ENCODE results near the gene INPP5A.
"Not testable (repeated sequence)": the region's sequence is repeated elsewhere in the genome, so short reads cannot be mapped to it uniquely, and the experiment has no call there.

INPP5A gene

DNA sequence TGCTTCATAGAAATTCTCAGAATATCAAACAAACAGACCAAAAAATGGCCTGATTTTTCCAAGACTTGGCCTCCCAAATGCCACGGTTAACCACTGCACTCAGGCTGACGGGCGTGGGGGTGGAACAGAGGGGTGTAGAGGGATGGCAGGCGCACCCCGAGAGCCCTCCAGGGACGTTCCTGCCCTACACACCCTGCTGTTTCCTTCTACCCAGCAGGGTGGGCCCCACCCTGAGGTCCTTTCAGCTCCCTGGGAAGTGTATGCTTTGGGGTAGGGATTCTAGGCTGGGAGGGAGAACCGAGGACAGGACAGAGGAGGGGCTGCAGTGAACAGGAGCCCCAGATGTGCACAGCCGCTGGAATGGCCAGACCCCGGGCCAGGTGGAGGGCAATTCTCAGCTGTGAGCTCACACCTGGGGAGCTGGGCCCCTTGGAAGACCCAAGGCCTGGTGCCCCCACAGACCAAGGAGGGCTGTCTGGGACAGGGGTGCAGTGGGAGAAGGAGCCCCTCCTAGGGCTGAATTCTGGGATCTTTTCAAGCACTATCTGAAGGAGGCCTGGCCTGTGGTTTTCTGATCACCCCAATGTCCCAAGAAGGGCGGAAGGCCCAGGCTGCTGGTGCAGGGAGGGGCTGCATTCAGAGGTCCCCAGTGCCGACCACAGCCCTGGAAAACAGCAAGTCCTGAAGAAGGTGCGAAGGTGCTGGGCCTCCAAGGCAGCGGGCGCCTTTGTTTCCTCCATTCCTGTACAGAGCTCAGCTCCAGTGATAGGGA, 32.9 kb upstream of the INPP5A start:
- no peak for DNase-seq (ENCODE audit: low read depth)

DNA sequence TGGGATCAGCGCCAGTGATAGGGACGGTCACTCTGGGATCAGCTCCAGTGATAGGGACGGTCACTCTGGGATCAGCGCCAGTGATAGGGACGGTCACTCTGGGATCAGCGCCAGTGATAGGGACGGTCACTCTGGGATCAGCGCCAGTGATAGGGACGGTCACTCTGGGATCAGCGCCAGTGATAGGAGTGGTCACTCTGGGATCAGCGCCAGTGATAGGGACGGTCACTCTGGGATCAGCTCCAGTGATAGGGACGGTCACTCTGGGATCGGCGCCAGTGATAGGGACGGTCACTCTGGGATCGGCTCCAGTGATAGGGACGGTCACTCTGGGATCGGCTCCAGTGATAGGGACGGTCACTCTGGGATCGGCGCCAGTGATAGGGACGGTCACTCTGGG, 32.0 kb upstream of the INPP5A start:
- DNase-seq (ENCODE audit: low read depth): not testable (repeated sequence)

DNA sequence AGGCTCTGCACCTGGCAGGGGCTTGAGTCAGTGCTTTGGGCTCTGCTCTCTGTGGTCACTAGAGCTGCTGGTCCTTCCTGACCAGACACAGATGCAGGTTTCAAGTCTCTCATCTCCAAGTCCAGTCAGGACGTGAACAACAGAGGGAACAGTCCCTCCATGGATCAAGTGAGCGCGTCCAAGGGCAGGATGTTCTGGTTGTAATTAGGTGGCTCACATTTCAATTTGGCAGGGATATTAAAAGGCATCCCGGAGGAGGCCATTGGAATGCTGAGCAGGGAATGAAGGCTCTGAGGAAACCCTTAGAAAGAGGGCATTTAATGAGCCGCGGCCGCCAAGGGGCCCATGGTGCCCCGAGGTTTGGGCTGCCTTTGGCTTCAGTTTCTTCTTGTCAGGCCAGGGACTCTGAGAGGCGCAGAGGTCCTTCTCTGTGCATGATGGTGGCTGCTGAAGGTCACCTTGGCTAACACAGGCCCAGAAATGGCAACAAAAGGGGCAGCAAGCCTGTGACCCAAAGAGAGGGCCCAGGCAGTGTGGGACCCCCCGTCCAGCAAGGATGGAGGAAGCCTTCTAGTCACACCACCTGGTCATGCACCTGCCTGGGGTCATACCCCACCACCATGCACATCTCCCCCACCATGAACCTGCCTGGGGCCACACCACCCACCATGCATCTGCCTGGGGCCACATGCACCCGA, 30.7 kb upstream of the INPP5A start:
- peak; percentile 82 for DNase-seq (ENCODE audit: low read depth)

DNA sequence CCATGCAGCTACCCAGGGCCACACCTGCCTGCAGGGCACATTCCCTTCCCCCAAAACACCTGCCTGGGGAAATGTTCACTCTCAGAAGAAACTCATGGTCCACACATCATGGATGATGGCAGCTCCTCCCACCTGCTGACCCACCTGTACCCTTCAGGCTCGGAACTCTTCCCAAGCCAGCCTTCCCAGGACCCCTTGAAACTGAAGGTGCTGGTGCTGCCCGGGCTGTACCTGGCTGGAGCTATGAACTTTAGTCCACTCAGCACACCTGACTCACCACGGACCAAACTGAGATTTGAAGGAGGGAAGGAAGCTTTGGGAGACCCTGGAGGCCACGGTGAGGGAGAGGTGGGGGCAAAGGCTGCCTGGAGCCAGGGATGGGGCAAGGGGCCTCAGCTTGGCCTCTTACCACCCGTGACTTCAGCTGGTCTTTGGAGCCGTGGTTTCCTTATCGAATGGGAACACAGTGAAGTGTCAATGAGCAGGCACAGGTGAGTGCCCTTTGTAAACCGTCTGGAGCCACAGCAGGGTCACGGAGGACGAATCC, 30.1 kb upstream of the INPP5A start:
- no peak for DNase-seq (ENCODE audit: low read depth)

DNA sequence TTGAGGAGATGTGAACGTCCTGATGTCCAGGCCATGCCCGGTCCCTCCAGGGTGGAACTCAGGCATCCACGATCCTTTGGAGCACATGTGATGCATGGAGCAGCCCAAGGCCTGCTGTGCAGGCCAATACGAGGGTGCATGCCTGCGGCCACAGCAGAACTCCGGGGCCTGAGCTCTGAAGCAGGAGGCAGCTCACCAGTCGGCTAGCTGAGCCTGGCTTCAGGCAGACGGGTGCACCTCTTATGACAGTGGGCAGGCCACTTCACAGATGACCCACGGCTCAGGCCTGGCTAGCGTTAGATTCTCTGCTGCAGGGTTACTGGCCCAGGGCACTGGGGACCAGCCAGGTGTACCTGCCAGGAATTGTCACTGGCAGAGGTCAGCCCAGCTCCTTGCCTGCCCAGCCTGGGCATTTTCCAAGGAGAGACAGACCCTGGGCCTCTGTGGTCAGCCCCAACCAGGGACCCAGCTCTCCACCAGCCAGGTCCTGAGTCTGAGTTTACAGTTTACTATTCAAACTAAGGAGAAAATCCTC, 29.6 kb upstream of the INPP5A start:
- DNase-seq (ENCODE audit: low read depth): no peak

DNA sequence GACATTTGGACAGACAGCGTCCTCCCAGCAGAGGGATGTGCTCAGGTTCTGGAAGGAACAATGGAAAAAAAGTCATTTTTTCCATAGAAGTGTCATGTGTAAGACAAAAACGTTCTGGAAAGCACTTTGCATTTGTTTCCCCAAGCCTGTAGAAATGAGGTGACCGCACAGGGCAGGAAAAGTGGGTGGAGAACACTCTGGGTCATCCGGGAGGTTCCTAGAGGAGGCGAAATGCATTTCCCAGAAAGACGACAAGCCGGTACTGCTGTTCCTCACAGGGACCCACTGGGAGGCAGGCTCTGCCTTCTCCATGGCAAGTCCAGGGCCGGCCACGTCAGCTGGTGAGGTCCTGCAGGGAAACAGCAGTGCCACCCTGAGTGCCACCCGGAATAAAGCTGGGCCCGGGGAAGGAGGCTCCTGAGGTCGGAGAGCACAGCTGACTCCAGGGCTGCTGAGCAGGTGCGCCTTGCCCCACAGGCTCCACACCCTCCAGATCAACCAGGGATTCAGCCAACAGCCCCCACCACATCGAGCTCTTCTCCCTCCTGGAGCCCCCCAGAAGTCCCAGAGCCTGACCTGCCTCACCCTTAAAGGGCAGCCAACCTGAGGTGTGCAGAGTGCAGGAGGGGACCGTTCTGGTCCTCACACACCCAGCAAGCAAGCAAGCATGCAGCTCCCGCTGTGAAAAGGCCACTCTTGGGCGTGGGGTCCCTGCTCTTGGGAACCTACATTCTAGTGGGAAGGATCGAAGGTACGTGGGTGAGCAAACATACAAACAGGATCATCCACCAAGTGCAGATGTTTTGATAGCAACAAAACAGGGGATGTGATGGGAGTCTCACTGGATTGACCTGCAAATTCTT, 28.8 kb upstream of the INPP5A start:
- DNase-seq (ENCODE audit: low read depth): no peak

DNA sequence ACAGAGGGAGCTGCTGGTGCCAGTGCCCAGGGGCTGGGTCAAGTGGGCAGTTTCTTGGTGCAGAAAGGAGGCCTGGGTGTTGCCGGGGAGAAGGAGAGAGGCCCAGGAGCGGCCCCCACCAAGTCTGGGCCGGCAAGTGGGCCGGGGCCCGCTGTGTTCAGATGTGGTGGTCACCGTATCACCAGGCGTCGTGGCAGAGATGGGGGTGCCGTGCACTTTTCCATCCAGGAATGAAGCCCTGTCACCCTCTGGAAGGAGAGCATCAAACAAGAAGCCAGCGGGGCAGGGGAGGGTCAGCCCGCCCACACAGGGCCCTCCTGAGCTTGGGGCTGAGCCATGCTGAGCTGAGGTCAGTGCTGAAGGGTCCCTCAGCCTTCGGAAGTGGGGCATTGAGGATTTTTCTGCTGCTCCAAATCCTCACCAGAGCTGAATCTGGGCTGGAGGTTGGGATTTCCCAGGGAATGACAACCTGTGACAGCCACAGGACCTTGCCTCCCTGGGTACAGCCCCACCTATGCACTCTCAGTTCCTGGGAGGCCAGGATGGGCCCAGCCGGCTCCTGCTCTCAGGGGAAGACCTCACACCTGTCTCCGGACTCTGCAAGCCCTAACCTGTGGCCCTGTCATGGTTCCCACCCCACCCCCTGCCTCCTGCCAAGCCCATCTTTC, 27.9 kb upstream of the INPP5A start:
- no peak for DNase-seq (ENCODE audit: low read depth)

DNA sequence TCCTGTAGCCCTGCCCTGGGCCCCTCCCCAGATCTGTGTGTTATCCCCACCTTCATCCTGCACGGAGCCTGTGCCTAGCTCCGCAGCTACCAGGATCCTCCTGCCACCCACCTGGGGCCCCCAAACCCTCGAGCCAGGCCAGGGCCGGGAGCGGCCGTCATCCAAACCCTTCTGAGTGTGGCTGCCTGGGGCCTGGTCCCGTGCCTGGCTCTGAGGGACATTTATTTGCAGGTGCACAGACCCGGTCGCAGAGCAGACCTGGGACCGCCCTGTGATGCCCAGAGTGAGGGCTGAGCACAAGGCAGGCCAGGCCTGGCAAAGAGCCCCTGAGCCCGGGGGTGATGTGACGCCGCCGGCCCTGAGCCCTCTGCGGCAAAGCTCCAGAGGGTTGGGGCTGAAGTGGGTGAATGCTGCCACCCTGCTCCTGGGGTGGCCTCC, 27.4 kb upstream of the INPP5A start:
- no peak for DNase-seq (ENCODE audit: low read depth)

DNA sequence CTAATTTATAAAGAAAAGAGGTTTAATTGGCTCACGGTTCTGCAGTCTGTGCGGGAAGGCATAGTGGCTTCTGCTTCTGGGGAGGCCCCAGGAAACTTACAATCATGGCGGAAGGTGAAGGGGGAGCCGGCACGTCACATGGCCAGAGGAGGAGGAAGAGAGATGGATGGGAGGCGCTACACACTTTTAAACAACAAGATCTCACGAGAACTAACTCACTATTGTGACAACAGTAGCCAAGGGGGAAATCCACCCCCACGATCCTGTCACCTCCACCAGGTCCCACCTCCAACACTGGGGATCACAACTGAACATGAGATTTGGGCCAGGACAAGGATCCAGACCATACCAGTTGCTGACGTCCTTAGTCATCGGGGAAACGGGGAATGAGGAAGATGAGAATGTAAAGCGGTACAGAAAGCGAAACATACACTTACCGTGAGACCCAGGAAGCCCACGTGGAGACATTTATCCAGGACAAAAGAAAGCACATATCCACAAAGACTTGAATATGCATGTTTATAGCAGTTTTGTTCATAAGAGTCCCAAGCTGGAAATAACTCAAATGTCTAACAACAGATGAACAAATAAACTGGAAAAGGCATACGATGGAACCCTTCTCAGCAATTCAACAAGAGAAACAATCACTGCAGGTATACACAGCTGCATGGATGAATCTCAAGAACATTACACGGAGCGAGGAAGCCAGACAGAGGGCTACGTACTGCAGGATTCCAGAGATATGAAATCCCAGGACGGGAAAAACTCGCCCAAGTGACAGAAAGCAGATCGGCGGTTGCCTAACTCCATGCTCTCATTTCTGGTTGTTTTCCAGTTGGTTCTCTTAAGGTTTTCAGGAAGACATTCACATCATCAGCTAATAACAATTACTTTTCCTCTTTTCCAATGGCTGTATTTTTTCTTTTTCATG, 26.2 kb upstream of the INPP5A start:
- DNase-seq (ENCODE audit: low read depth): no peak

DNA sequence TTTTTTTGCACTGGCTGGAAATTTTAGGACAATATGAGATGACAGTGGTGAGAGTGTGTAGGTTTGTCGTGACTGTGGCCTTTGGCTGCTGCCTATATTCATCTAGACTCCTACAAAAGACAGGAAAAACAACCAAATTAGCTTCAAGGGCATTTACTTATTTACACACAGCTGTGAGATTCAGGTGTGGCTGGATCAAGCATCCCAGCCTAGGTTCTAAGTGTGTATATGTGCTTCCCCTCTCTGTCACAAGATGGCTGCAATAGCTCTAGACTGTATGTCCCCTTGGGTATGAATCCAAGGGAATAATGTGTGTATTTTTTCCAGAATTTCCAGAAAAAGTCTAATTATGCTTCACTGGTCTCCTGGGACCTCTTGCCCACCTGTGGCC, 25.5 kb upstream of the INPP5A start:
- no peak for DNase-seq (ENCODE audit: low read depth)

DNA sequence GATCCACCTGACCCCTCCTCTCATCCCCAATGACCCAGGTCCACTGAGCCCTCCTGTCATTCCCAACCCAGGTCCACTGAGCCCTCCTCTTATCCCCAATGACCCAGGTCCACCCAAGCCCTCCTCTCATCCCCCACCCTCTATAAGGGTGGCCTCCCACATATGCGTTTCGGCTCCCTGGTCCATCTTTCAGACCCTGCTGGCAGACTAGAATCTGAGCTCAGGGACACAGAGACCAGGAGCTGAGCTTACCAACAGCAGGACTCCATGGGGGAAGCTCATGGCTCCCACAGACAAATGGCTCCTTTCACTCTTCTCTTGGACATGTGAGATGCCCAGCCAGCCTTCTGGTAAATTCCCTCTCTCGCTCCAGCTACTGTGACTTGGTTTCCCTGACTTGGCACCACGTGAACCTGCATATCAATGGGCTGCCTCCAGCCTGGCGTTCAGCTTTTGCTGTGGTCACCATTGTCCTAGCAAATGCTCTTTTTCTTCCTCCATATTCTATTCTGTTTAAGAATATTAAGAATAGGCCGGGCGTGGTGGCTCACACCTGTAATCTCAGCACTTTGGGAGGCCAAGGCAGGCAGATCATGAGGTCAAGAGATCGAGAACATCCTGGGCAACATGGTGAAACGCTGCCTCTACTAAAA, 24.8 kb upstream of the INPP5A start:
- DNase-seq (ENCODE audit: low read depth): no peak

DNA sequence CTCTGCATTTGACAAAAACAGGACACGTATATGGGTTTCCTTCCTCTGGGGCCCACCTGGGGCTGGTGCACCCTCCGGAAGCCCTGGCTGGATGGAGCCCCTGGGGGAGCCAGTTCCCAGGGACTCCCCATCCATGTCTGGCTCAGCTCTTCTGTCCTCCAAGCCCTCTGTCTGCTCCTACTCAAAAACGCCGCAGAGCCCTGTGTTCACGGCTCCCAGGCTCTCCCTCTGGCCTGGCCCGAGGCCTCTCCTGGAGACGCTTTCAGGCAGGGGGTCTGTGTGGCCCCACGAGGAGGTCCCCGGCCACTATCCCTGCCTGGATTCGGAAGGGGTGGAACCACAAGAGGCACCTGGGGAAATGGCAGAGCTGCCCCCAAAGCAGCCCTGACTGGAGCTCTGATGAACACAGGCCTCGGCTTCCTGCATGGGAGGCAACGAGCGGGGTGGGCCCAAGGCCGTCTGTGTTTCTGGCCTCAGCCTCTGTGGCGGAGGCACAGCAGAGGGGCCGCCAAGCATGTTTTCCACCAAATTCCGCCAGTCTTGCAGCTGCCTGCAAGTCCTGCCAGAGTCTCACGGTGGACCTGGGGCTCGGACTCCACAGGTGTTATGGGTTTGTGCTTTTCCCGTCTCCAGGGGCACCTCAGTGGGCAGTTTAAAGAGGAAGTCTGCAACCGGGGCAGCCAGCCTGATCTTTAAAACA, 22.6 kb upstream of the INPP5A start:
- DNase-seq (ENCODE audit: low read depth): no peak

DNA sequence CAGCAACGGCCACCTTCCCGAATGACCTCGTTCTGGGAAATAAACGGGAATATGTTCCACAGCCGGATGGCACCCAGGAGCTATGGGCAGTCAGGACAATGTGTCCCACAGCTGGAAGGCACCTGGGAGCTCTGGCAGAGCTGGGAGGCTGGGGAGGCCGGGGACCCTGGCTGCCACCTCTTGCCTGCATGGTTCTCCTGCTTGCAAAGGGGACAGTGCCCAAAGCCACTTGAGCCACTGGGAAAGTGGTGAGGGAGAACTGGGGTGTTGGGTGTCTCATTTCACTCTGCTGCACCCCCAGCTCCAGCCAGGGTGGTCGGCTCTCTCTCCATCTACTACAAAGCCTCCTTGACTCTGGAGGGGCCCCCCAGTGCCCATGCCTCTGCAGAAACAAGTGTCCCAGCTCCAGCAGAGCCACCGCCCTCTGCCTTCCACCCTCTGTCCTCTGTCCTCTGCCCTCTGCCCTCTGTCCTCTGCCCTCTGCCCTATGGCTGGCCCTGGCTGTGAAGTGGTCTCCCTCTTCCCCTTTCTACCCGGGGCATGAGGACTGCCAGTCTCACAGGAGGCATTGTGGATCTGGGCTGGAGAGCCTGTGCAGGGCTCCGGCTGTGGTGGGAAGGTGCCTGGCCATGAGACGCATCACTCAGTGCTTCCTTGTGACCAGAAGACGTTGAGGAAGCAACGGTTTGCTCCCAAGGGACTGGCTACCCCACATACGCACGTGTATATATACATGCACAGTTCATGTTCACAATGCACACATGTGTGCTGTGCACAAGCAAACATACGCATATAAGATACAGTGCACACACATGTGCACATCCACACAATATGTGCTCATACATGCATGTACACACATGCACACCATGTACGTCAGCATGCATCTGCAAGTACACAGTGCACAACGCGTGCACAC, 21.5 kb upstream of the INPP5A start:
- no peak for DNase-seq (ENCODE audit: low read depth)

DNA sequence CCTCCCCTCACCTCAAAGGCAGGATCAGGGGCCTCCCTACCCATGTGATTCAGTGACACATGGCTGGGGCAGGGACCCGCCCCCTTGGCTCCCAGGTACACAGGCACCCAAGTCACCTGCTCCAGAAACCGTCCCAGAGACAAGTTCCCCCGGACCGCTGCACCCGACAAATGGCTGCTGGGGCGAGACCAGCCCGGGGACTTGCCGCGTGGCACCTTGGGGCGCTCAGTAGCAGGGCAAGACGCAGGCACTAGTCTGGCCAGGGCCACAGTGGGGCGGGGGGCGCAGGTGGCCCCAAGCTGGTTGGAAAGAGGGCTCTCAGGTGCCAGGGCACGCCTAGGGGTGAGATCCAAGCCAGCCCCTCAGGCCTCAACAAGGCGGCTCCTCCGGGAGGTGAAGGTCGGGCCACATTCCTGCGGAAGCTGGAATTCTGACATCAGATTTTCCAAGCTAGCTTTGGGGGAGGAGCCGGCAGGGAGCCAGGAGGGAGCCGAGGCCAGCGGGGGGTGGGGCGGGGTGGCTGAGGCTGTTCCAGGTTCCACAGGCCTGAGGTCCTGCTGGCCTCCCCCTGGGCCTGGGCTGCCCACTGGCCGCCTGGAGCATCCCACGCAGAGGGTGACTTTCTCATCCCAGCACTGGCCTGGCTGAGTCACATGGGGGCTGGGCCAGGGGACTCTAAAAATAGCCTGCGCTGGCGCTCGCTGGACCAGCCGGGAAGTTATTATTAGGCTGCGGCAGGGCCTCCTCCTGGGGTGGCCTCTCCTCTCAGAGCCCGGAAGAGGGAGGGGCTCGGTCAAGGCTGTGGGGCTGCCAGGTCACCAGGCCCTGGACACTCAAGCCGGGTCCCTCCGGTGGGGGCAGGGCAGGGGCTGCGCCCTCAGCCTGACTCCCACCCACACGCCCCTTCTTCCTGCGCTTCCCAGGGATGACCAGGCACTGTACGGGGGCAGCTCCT, 20.5 kb upstream of the INPP5A start:
- DNase-seq (ENCODE audit: low read depth): peak; percentile 92

DNA sequence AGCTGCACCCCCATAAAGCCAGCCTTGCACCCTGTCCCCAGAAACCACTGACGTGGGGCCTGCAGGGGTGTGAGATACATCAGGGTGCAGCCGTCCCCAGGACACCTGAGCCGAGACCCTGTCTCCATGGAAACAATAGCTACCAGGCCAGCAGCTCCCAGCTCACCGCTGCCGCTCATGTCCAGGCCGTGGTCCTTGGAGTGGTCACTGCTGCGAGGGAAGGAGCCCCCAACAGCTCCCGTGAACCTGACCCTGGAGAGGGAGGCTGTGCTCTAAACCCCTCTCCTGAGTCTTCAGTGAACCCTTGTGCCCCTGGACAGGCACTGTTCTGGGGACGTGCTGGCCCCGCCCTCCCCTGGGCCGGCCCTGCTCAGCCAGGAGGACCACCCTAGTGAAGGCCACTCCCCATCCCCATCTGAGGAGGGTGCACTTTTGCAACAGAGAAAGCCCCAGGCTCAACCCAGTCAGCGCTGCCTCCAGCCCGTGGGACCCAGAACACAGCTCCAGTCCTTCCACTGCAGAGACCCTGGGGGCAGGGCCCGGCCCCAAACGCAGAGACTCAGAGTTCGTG, 19.6 kb upstream of the INPP5A start:
- no peak for DNase-seq (ENCODE audit: low read depth)

DNA sequence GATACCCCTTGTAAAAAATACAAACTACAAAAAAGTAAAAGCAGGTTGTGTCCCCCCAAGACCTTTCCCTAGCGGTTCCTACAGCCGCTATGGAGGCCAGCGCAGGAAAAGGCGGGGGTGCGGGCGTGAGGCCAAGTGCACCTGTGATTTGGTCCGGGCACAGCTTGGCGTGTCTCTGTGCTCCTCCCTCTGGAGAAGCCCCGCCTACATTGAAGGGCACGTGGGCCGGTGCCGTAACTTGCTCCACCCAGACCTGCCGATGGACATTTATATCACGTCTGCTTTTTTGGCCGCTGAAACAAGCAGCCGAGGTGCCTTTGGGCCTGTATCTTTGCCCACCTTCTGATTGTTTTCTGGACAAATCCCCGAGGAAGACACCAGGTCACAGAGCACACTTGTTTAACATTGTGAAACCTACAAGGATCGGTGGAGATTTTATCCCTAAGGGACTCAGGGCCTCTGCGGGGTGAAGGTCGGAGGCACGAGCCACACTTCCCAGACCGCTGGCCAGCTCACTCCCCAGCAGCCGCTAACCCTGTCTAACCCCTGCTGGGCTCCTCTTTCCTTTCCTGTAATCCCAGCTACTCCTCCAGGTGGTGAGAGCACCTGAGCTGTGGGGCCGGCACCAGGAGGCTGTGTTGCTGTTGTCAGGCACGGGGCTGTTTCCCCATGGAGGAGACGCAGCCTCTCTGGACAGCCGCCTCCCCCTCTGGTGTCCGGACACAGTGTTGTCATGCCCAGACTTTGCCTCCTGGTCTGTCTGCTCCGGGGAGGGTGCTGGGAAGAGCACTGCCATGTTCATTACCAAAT, 18.8 kb upstream of the INPP5A start:
- no peak for DNase-seq (ENCODE audit: low read depth)
